Parietal lobe (tissue), 2 donors: ENCODE results near the gene WFDC2. TPM values are rescaled to one million over a fixed set of nuclear protein-coding genes. Genes with fewer than 3 reads are reported as not detected.

ENCODE experiments used
- small RNA-seq: library from RNA; depleted of rRNA; stranded (forward); fragments of <200 nt; gene quantifications from one replicate; pipeline ENCODE3, GENCODE V24; 2014; ENCODE audit warnings: low replicate concordance
- total RNA-seq: library from RNA; depleted of rRNA; stranded (reverse); fragments of >200 nt; gene quantifications from one replicate; pipeline ENCODE4 v1.2.3, GENCODE V29; 2014

The WFDC2 gene
- 4.4 TPM for total RNA-seq

DNA sequence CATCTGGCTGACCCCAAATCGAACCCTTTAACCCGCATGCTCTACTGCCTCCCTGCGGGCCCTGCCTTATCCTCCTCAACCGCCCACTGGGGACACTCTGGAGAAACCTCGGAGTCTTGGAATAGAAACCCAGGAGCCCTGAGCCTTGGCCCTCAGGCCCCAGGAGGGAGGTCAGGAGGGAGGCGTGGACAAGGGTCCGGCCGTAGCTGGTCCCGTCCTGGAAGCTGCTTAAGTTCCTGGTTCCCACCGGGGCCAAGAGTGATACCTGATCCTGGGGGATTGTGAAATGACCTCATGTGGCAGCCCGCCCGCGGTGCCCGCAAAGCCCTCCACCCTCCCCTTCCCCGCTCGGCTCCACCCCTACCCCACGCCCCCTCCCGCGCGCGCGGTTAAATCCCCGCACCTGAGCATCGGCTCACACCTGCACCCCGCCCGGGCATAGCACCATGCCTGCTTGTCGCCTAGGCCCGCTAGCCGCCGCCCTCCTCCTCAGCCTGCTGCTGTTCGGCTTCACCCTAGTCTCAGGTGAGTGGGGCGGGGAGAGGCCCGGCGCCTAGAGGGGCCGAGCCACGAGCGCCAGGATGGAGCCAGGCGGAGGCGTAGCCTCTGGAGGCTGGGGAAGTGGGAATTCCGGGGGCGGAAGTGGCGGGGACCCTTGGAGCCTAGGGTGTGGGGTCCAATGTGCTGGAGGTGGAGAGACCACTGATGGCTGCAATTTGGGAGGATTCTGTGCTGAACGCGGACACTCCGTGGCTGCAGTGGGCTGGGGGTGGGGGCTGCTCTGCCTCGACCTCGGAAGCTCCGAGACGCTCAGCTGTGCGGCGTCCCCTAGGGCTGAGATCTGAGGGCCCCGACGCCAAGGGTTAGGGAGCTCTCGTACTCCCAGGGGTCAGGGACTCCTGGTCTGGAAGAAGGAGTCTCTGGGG, at the start of gene WFDC2:
Gene WFDC2, plus strand, starts transcription at position 418 of the 926 bp plus-strand sequence. Its CDS starts 29 bp downstream, at position 447.

GRCh38 chr20:45515147-45515913, 45.8 kb downstream of the WFDC2 start, which contains the start of gene SPINT3:
SPINT3 (minus strand) TSS chr20:45515622; CDS start chr20:45515608, 14 bp downstream.

Small RNAs within 50 kb of the gene (small RNA-seq; reads per million reads assigned to genes)
- gene MIR6812 = not detected

Other genes with a start within 250 kb of the WFDC2 start
- not detected for gene SEMG2, start 248.4 kb upstream of the WFDC2 start, total RNA-seq
- not detected for gene SLPI, start 215.2 kb upstream of the WFDC2 start, total RNA-seq
- gene RBPJL, start 162.9 kb upstream of the WFDC2 start, total RNA-seq = not detected
- not detected for gene MATN4, start 161.5 kb upstream of the WFDC2 start, total RNA-seq
- 0.94 TPM for gene SDC4, start 121.3 kb upstream of the WFDC2 start, total RNA-seq
- gene SYS1, start 106.6 kb upstream of the WFDC2 start, total RNA-seq = 39.1 TPM
- gene TP53TG5, start 91.4 kb upstream of the WFDC2 start, total RNA-seq = 1.9 TPM
- gene DBNDD2, start 61.5 kb upstream of the WFDC2 start, total RNA-seq = 13.1 TPM
- 27.2 TPM for gene PIGT, start 53.6 kb upstream of the WFDC2 start, total RNA-seq
- not detected for gene SPINT3, start 45.9 kb downstream of the WFDC2 start, total RNA-seq
- not detected for gene WFDC6, start 69.7 kb downstream of the WFDC2 start, total RNA-seq
- not detected for gene EPPIN, start 77.6 kb downstream of the WFDC2 start, total RNA-seq
- gene WFDC8, start 109.5 kb downstream of the WFDC2 start, total RNA-seq = not detected
- not detected for gene WFDC10A, start 160.0 kb downstream of the WFDC2 start, total RNA-seq
- not detected for gene WFDC9, start 161.5 kb downstream of the WFDC2 start, total RNA-seq
- gene WFDC11, start 200.5 kb downstream of the WFDC2 start, total RNA-seq = not detected
- not detected for gene WFDC13, start 232.3 kb downstream of the WFDC2 start, total RNA-seq
- gene WFDC10B, start 235.3 kb downstream of the WFDC2 start, total RNA-seq = not detected